GM19463 (cell line): ENCODE measurements around the gene WDR3.

ENCODE experiments used
- ATAC-seq: cut with Tn5 transposase; IDR thresholded peaks from one replicate; pipeline ENCODE4 v1.9.1; 2021; ENCODE audit warnings: mild to moderate bottlenecking, moderate library complexity; ENCODE audit not compliant: unreplicated experiment

The WDR3 gene

GRCh38 chr1:117942293-117942692 is 12.8 kb downstream of the WDR3 start:
- no peak for ATAC-seq

- no peak for ATAC-seq
Measured at GRCh38 chr1:117952386-117952785, 22.8 kb downstream of the WDR3 start.

DNA sequence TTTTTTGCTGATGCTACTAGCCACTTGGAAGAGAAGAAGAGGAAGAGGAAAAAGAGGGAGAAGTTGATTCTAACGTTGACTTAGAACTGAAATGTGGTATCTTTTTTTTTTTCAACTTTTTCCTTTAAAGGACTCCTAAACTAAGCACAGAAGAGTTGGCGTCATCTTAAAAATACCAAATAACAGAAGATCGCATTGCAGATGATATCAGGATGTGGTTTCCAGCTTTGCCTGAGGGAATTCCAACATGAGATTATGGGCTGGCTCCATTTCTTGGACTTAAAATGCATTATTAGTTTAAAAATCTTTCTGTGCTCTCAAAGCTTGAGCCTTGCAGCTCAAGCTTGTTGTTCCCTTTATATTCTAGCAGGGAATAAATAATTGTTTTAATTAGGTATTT is 29.8 kb downstream of the WDR3 start:
- ATAC-seq = no peak

GRCh38 chr1:117964290-117965038 is 34.9 kb downstream of the WDR3 start:
- ATAC-seq = no peak

- no peak for ATAC-seq
Measured at GRCh38 chr1:117967477-117967876, 37.9 kb downstream of the WDR3 start.

DNA sequence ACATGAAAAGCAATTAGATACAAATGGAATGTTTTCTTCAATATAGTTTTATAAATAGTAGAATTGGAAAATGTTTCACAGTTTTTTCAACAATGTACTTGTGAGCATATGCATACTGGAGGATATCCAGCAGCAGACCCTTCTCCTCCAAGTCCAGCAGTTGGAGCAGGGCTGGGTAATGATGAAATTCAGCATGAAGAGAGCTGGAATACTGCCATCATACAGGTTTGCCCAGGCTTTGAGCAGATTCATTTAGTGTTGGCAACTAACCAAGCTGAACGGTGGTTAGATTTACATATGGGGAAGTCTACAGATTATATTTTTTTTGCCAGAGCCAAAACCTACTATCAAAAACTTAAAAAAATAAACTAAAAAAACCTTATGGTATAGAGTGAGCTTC is 38.3 kb downstream of the WDR3 start:
- ATAC-seq = no peak

DNA sequence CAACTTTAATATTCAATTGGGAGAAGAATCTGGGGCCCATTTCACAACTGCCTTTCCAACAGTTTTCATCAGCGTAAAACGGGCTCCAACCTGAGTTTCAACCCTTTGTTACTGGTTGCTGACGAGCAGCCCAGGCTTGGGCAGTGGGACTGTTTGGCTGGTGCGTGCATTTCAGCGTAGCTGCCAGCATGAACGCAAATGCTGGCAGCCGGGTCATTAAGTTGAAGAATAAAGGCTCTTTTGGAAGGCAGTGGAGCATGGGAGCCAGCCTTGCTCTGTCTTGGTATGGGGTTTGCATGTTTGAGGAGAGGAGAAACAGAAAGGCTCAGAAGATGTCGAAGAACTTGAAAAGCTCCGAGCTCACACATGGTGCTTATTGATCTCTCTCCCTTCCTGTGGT is 40.7 kb downstream of the WDR3 start:
- ATAC-seq = no peak

- ATAC-seq = no peak
Measured at GRCh38 chr1:117971777-117972176, 42.2 kb downstream of the WDR3 start.

- no peak for ATAC-seq
Measured at GRCh38 chr1:117976381-117976780, 46.8 kb downstream of the WDR3 start.

DNA sequence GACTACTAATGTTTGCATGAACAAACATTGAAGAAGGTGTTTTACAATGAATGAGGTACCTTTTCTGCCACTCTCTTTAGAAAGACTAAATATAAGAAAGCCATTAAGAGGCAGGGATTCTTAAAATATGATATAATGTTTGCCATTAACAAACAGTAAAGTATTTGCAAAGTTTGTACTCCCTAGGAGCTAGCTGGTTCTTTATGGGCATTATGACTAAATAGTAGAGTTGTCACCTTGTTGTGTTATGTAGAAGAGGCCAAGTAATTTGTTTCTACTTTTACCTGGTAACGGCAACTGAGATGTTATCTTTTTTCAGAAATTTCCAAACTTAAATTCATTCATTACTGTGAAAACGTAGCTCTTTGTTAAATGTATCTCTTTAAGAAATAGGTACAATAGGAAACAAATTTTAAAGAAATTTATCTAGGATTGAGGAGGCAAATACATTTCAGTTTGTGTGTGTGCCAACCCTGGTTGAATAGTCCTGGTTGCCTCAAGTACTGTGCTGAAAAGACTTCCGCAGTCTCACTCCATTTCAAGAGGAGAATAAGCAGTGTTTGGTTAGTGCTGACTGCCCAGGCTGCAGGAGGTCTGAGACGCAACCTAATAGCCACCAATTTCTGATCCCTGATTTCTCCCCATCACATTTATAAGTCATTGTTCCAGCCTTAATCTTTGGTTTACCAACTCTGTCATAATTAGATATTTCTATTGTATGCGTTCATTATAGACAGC is 52.1 kb downstream of the WDR3 start:
- no peak for ATAC-seq

GRCh38 chr1:117985239-117985638 is 55.7 kb downstream of the WDR3 start:
- ATAC-seq = no peak

DNA sequence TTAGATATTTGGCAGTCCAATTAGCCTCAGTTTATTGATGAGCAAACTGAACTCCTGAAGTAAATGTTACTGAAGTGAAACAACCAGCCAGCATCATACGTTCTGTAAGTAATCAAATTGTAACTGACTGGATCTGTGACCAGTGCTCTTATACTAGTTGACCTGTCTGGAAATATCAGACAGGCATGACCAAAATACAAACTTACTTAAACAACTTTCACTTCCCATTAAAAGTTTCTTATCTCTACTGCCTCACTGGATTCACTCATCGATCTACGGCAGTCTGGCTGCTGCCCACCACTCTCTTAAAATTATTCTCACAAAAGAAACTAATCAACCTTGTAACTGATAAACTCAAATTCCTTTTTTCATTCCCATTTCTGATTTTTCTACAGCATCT is 56.4 kb downstream of the WDR3 start:
- ATAC-seq = peak; percentile 76

GRCh38 chr1:118004312-118004711 is 74.8 kb downstream of the WDR3 start:
- no peak for ATAC-seq

DNA sequence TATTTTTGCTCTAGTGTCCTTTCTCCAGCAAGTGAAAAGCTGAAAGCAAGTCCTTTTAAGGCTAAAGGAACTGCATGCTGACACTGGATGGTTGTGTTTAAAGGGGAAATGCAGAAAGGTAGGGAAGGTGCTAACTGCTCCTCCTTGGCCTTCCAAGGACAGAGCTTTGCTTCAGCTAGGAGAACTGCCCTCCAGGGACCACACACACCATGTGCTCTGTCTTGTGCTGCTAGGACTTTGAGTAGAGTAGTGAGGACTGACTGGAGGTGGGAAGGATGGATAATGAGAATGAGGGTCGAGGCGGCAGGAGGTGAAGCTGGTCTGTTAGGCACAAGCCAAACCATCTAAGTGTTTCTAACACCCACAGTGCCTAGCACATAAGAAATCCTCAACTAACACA is 77.9 kb downstream of the WDR3 start:
- ATAC-seq = no peak

GRCh38 chr1:118008011-118008410 is 78.5 kb downstream of the WDR3 start:
- no peak for ATAC-seq

- ATAC-seq = no peak
Measured at GRCh38 chr1:118012515-118013124, 83.1 kb downstream of the WDR3 start.

GRCh38 chr1:118013336-118013735 is 83.8 kb downstream of the WDR3 start:
- ATAC-seq = no peak

- no peak for ATAC-seq
Measured at GRCh38 chr1:118013938-118014337, 84.4 kb downstream of the WDR3 start.
